Common myeloid progenitor, CD34-positive (primary cell): ENCODE measurements around the gene ADAMTSL4.

ENCODE experiments used
- CTCF ChIA-PET: fragments of 350-600 bp; sonication (Branson Sonifier 250); formaldehyde crosslinking; loops from one replicate; lab custom pipeline; 2021; ENCODE audit warnings: antibody characterized with exemption; lab: Charles Lee
- POLR2A ChIA-PET: fragments of 350-600 bp; sonication (Branson Sonifier 250); formaldehyde crosslinking; loops from one replicate; lab custom pipeline; 2021; ENCODE audit warnings: antibody characterized with exemption; lab: Charles Lee
- DNase-seq, 3 donors: peaks; one replicate each; pipeline versions ENCODE4 v3.0.0 to v3.0.0-alpha.2; 2013
- H3K27ac ChIP-seq, 2 experiments: 1 replicate in 1 of 2; 2 replicates in 1 of 2; pipeline ENCODE4 v1.7.0; 2013; ENCODE audit warnings: inconsistent platforms in 2 of 2, low read length in 2 of 2, mild to moderate bottlenecking in 2 of 2, low read depth in 1 of 2, moderate library complexity in 1 of 2; ENCODE audit not compliant: severe bottlenecking in 2 of 2, insufficient read depth in 1 of 2, poor library complexity in 1 of 2
- H3K27me3 ChIP-seq, 5 experiments: replicated peaks in 2 of 5; 1 replicate in 3 of 5; 2 replicates in 2 of 5; pipeline versions ENCODE4 v1.6.1 to v1.7.0; 2013; ENCODE audit warnings: low read length in 4 of 5, mild to moderate bottlenecking in 2 of 5, moderate library complexity in 2 of 5, inconsistent platforms in 1 of 5; ENCODE audit not compliant: insufficient read depth in 5 of 5, control insufficient read depth in 4 of 5
- H3K36me3 ChIP-seq, 4 experiments: 1 replicate in 2 of 4; 2 replicates in 2 of 4; pipeline versions ENCODE4 v1.6.1 to v1.7.0; 2013; ENCODE audit warnings: low read length in 3 of 4, control low read depth in 1 of 4, mild to moderate bottlenecking in 1 of 4; ENCODE audit not compliant: control insufficient read depth in 4 of 4, insufficient read depth in 4 of 4
- H3K4me1 ChIP-seq, 4 experiments: 1 replicate in 3 of 4; 2 replicates in 1 of 4; pipeline versions ENCODE4 v1.6.1 to v1.7.1; 2013; ENCODE audit warnings: low read length in 3 of 4, mild to moderate bottlenecking in 3 of 4, control low read depth in 1 of 4, inconsistent platforms in 1 of 4, moderate library complexity in 1 of 4; ENCODE audit not compliant: control insufficient read depth in 4 of 4, insufficient read depth in 4 of 4; ENCODE audit errors: control extremely low read depth in 1 of 4
- H3K4me3 ChIP-seq, 7 experiments: 1 replicate in 4 of 7; 2 replicates in 3 of 7; pipeline versions ENCODE4 v1.5.1 to v1.7.0; 2013; ENCODE audit warnings: mild to moderate bottlenecking in 7 of 7, low read length in 6 of 7, moderate library complexity in 6 of 7, inconsistent platforms in 2 of 7, low read depth in 2 of 7, control low read depth in 1 of 7; ENCODE audit not compliant: insufficient read depth in 4 of 7, control insufficient read depth in 1 of 7; ENCODE audit errors: extremely low read depth in 1 of 7
- H3K9me3 ChIP-seq, 5 experiments: 1 replicate in 4 of 5; 2 replicates in 1 of 5; pipeline versions ENCODE4 v1.6.1 to v1.7.1; 2013; ENCODE audit warnings: low read length in 4 of 5, mild to moderate bottlenecking in 2 of 5, inconsistent platforms in 1 of 5, low read depth in 1 of 5, moderate library complexity in 1 of 5; ENCODE audit not compliant: control insufficient read depth in 4 of 5, insufficient read depth in 2 of 5; ENCODE audit errors: control extremely low read depth in 1 of 5
- WGBS: methylation state at CpG from one replicate; pipeline ENCODE4 v1.1.5; 2013; ENCODE audit not compliant: insufficient coverage; 5-methylcytosine and 5-hydroxymethylcytosine counted together

ADAMTSL4 gene

DNA sequence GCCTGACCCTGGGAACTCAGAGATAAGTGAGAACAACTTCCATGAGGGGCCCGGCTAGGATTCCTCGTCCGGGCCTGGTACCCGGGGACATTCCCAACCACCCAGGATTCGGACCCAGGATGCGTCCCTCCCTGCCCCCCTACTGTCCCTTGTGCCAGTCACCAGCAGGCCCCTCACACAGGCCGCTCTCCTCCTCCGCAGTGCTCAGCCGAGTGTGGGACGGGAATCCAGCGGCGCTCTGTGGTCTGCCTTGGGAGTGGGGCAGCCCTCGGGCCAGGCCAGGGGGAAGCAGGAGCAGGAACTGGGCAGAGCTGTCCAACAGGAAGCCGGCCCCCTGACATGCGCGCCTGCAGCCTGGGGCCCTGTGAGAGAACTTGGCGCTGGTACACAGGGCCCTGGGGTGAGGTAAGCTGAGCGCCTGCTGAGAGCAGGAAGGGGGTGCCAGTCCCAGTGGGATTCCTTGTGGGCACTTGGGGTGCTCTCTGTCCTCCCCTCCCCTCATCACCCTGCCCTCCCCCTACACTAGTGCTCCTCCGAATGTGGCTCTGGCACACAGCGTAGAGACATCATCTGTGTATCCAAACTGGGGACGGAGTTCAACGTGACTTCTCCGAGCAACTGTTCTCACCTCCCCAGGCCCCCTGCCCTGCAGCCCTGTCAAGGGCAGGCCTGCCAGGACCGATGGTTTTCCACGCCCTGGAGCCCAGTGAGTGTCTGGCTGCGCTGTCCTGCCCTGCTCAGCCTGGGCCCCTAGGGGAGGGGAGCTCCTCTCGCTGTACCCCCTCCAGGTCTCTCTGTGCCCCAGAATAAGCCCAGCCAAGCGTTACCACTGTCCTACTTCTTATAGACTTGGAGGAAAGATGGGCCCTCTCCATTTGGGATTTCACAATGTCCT is 9.8 kb downstream of the ADAMTSL4 start:
- Histone ChIP-seq H3K4me1 (peaks cover 13 to 65% (median 51%) of the 10 kb centered on the region in 4 experiments), H3K27me3 (no peaks in the 10 kb centered on the region), H3K36me3 (peaks cover 4 to 27% (median 17%) of the 10 kb centered on the region in 4 experiments), H3K27ac (no peak overlapping the region), H3K9me3 (no peaks in the 10 kb centered on the region), H3K4me3 (no peak overlapping the region)
- DNase-seq, result no peak
- ChIA-PET CTCF (interaction anchor here (0.7 to 12.3 kb wide), 12 partner anchors 9 to 130 kb away, joined by 3 to 152 read pairs (median 8); partner anchors contain the start of genes ADAMTSL4, ECM1, ENSA and FALEC), POLR2A (interaction anchor here (0.6 to 5.1 kb wide), 4 partner anchors 15 to 93 kb away, joined by 3 to 34 read pairs (median 3); partner anchors contain the start of gene MCL1)
- WGBS, result 85% methylated on average over 22 of the region's 28 CpGs

GRCh38 chr1:150559656-150560010 is 10.4 kb downstream of the ADAMTSL4 start:
- no peak overlapping the region for H3K4me3 ChIP-seq
- H3K4me1 ChIP-seq, result peaks cover 14 to 69% (median 58%) of the 10 kb centered on the region in 4 experiments
- DNase-seq, result no peak
- no peaks in the 10 kb centered on the region for H3K9me3 ChIP-seq
- ChIA-PET CTCF (interaction anchor here (0.7 to 12.3 kb wide), 14 partner anchors 13 to 781 kb away, joined by 3 to 152 read pairs (median 6); partner anchors contain the start of genes ADAMTSL4, ECM1, ENSA and FALEC), POLR2A (interaction anchor here (0.6 to 5.1 kb wide), 4 partner anchors 15 to 94 kb away, joined by 3 to 34 read pairs (median 3); partner anchors contain the start of gene MCL1)
- peaks cover 4 to 27% (median 17%) of the 10 kb centered on the region in 4 experiments for H3K36me3 ChIP-seq
- 74% methylated on average over 6 of the region's 10 CpGs for WGBS
- H3K27ac ChIP-seq, result no peak overlapping the region
- H3K27me3 ChIP-seq, result no peaks in the 10 kb centered on the region

DNA sequence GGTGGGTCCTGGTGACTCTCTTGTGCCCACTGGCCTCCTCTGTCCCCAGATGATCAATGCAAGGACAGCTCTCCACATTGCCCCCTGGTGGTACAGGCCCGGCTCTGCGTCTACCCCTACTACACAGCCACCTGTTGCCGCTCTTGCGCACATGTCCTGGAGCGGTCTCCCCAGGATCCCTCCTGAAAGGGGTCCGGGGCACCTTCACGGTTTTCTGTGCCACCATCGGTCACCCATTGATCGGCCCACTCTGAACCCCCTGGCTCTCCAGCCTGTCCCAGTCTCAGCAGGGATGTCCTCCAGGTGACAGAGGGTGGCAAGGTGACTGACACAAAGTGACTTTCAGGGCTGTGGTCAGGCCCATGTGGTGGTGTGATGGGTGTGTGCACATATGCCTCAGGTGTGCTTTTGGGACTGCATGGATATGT is 10.8 kb downstream of the ADAMTSL4 start:
- Histone ChIP-seq H3K27ac (peak overlapping the region in 1 of 2 experiments; percentile 27), H3K4me3 (peak overlapping the region in 2 of 7 experiments; percentile 75 to 81), H3K4me1 (peaks cover 18 to 73% (median 62%) of the 10 kb centered on the region in 4 experiments), H3K36me3 (peaks cover 4 to 27% (median 17%) of the 10 kb centered on the region in 4 experiments), H3K27me3 (no peaks in the 10 kb centered on the region), H3K9me3 (no peaks in the 10 kb centered on the region)
- peak; percentile 62 to 76 (median 70) for DNase-seq
- ChIA-PET POLR2A (interaction anchor here (0.6 to 5.1 kb wide), 5 partner anchors 13 to 94 kb away, joined by 3 to 77 read pairs (median 3); partner anchors contain the start of gene MCL1), CTCF (interaction anchor here (0.6 to 12.3 kb wide), 21 partner anchors 13 to 780 kb away, joined by 3 to 152 read pairs (median 5); partner anchors contain the start of genes ADAMTSL4, ECM1, ENSA and FALEC)
- WGBS, result 45% methylated on average over 6 of the region's 9 CpGs

GRCh38 chr1:150560576-150561253 is 11.5 kb downstream of the ADAMTSL4 start:
- ChIA-PET CTCF (interaction anchor here (0.6 to 12.3 kb wide), 28 partner anchors 14 to 780 kb away, joined by 3 to 152 read pairs (median 4); partner anchors contain the start of genes ADAMTSL4, ECM1, ENSA and FALEC), POLR2A (interaction anchor here (0.6 to 5.1 kb wide), 7 partner anchors 8 to 73 kb away, joined by 3 to 77 read pairs (median 5); partner anchors contain the start of genes MCL1 and TARS2)
- H3K4me1 ChIP-seq, result peaks cover 23 to 78% (median 68%) of the 10 kb centered on the region in 4 experiments
- peak overlapping the region; percentile 48 to 81 (median 75) for H3K4me3 ChIP-seq
- no peaks in the 10 kb centered on the region for H3K27me3 ChIP-seq
- 7% methylated on average over 14 of the region's 17 CpGs for whole genome bisulfite sequencing
- peak; percentile 84 to 89 (median 89) for DNase-seq
- peaks cover 2 to 22% (median 12%) of the 10 kb centered on the region in 4 experiments for H3K36me3 ChIP-seq
- H3K9me3 ChIP-seq, result no peaks in the 10 kb centered on the region
- peak overlapping the region; percentile 94 to 97 for H3K27ac ChIP-seq

DNA sequence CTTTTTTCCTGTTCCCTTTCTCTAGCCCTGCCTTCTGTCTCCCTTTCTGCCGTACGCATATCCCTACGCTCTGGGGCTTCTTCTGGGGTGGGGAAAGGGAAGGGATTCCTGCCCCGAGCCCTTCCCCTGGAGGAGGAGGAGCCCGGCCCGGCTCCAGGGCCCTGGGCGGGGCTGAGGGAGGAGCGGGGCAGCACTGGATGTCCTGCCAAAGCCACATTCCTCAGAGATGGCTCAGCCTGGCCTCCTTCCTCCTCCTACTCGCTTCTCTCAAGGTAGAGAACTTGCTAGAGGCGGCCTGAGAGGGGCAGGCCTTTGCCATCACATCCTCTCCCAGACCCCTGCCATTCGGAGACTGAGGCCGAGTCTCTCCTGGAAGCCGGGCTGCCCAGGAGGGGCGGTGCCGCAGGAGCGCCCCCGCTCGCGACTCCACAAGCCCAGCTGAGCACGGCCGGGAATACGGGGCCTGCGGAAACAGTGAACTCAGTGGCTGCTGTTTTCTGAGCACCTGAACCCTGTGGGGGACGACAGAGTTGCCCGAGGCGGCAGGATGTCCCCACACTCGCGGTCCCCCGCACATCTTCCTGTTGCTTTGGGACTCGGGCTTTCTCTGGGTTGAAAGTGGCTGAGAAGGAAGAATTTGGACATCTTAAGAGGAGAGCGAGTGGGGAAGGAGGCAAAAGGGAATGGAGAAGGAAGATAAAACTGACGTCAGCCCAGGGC is 12.2 kb downstream of the ADAMTSL4 start:
- peak; percentile 63 to 80 (median 69) for DNase-seq
- H3K27me3 ChIP-seq, result no peaks in the 10 kb centered on the region
- H3K36me3 ChIP-seq, result peaks cover 0 to 15% (median 6%) of the 10 kb centered on the region in 4 experiments
- peak overlapping the region; percentile 48 to 81 (median 75) for H3K4me3 ChIP-seq
- H3K9me3 ChIP-seq, result no peaks in the 10 kb centered on the region
- 0% methylated on average over 27 of the region's 32 CpGs for WGBS
- ChIA-PET CTCF (interaction anchor here (0.6 to 12.3 kb wide), 28 partner anchors 10 to 779 kb away, joined by 3 to 152 read pairs (median 5); partner anchors contain the start of genes ADAMTSL4, ENSA, FALEC and MCL1), POLR2A (interaction anchor here (0.6 to 5.1 kb wide), 10 partner anchors 9 to 74 kb away, joined by 3 to 77 read pairs (median 4); partner anchors contain the start of genes ENSA, FALEC, MCL1 and TARS2)
- peaks cover 28 to 84% (median 74%) of the 10 kb centered on the region in 4 experiments for H3K4me1 ChIP-seq
- H3K27ac ChIP-seq, result peak overlapping the region; percentile 94 to 97
